ENCODE results near the gene FBXO10.
A peak's percentile ranks its signal among the peaks of the same experiment; 100 is the strongest.

FBXO10 gene

GRCh38 chr9:37551888-37552287 is 24.3 kb downstream of the FBXO10 start:
- ChIA-PET POLR2A (no interaction called here), CTCF (no interaction called here)
- H3K4me1 ChIP-seq (ENCODE audit: control extremely low read depth in 1 of 4, control insufficient read depth in 4 of 4, insufficient read depth in 4 of 4, low read length in 3 of 4) = no peaks in the 10 kb centered on the region
- H3K27me3 ChIP-seq (replicated peaks in 2 of 5; ENCODE audit: control insufficient read depth in 4 of 5, insufficient read depth in 5 of 5, low read length in 4 of 5) = no peaks in the 10 kb centered on the region
- H3K27ac ChIP-seq (ENCODE audit: insufficient read depth in 1 of 2, low read depth in 1 of 2, low read length in 2 of 2, poor library complexity in 1 of 2, severe bottlenecking in 2 of 2) = no peak overlapping the region
- no peaks in the 10 kb centered on the region for H3K36me3 ChIP-seq (ENCODE audit: control insufficient read depth in 4 of 4, insufficient read depth in 4 of 4, low read length in 3 of 4)
- WGBS (ENCODE audit: insufficient coverage) = 86% methylated on average over 2 of the region's 2 CpGs
- no peak overlapping the region for H3K4me3 ChIP-seq (ENCODE audit: control insufficient read depth in 1 of 7, extremely low read depth in 1 of 7, insufficient read depth in 4 of 7, low read depth in 2 of 7, low read length in 6 of 7)
- DNase-seq = no peak
- no peaks in the 10 kb centered on the region for H3K9me3 ChIP-seq (ENCODE audit: control extremely low read depth in 1 of 5, control insufficient read depth in 4 of 5, insufficient read depth in 2 of 5, low read depth in 1 of 5, low read length in 4 of 5)

- Histone ChIP-seq H3K36me3 (ENCODE audit: control insufficient read depth in 4 of 4, insufficient read depth in 4 of 4, low read length in 3 of 4) (no peaks in the 10 kb centered on the region), H3K4me3 (ENCODE audit: control insufficient read depth in 1 of 7, extremely low read depth in 1 of 7, insufficient read depth in 4 of 7, low read depth in 2 of 7, low read length in 6 of 7) (no peak overlapping the region), H3K9me3 (ENCODE audit: control extremely low read depth in 1 of 5, control insufficient read depth in 4 of 5, insufficient read depth in 2 of 5, low read depth in 1 of 5, low read length in 4 of 5) (no peaks in the 10 kb centered on the region), H3K27ac (ENCODE audit: insufficient read depth in 1 of 2, low read depth in 1 of 2, low read length in 2 of 2, poor library complexity in 1 of 2, severe bottlenecking in 2 of 2) (no peak overlapping the region), H3K4me1 (ENCODE audit: control extremely low read depth in 1 of 4, control insufficient read depth in 4 of 4, insufficient read depth in 4 of 4, low read length in 3 of 4) (no peaks in the 10 kb centered on the region), H3K27me3 (replicated peaks in 2 of 5; ENCODE audit: control insufficient read depth in 4 of 5, insufficient read depth in 5 of 5, low read length in 4 of 5) (no peaks in the 10 kb centered on the region)
- WGBS (ENCODE audit: insufficient coverage) = 100% methylated on average over 3 of the region's 3 CpGs
- ChIA-PET POLR2A (no interaction called here), CTCF (no interaction called here)
- DNase-seq = no peak
These were observed 24.7 kb downstream of the FBXO10 start for GRCh38 chr9:37551468-37551867.

GRCh38 chr9:37550781-37551180 is 25.4 kb downstream of the FBXO10 start:
- H3K9me3 ChIP-seq (ENCODE audit: control extremely low read depth in 1 of 5, control insufficient read depth in 4 of 5, insufficient read depth in 2 of 5, low read depth in 1 of 5, low read length in 4 of 5) = no peaks in the 10 kb centered on the region
- 100% methylated on average over 1 of the region's 1 CpG for WGBS (ENCODE audit: insufficient coverage)
- ChIA-PET POLR2A (no interaction called here), CTCF (no interaction called here)
- H3K27ac ChIP-seq (ENCODE audit: insufficient read depth in 1 of 2, low read depth in 1 of 2, low read length in 2 of 2, poor library complexity in 1 of 2, severe bottlenecking in 2 of 2) = no peak overlapping the region
- no peak for DNase-seq
- H3K4me3 ChIP-seq (ENCODE audit: control insufficient read depth in 1 of 7, extremely low read depth in 1 of 7, insufficient read depth in 4 of 7, low read depth in 2 of 7, low read length in 6 of 7) = no peak overlapping the region
- no peaks in the 10 kb centered on the region for H3K27me3 ChIP-seq (replicated peaks in 2 of 5; ENCODE audit: control insufficient read depth in 4 of 5, insufficient read depth in 5 of 5, low read length in 4 of 5)
- H3K36me3 ChIP-seq (ENCODE audit: control insufficient read depth in 4 of 4, insufficient read depth in 4 of 4, low read length in 3 of 4) = no peaks in the 10 kb centered on the region
- H3K4me1 ChIP-seq (ENCODE audit: control extremely low read depth in 1 of 4, control insufficient read depth in 4 of 4, insufficient read depth in 4 of 4, low read length in 3 of 4) = no peaks in the 10 kb centered on the region

GRCh38 chr9:37549527-37549926 is 26.7 kb downstream of the FBXO10 start:
- no peak overlapping the region for H3K4me3 ChIP-seq (ENCODE audit: control insufficient read depth in 1 of 7, extremely low read depth in 1 of 7, insufficient read depth in 4 of 7, low read depth in 2 of 7, low read length in 6 of 7)
- H3K4me1 ChIP-seq (ENCODE audit: control extremely low read depth in 1 of 4, control insufficient read depth in 4 of 4, insufficient read depth in 4 of 4, low read length in 3 of 4) = no peaks in the 10 kb centered on the region
- H3K27ac ChIP-seq (ENCODE audit: insufficient read depth in 1 of 2, low read depth in 1 of 2, low read length in 2 of 2, poor library complexity in 1 of 2, severe bottlenecking in 2 of 2) = no peak overlapping the region
- no peaks in the 10 kb centered on the region for H3K36me3 ChIP-seq (ENCODE audit: control insufficient read depth in 4 of 4, insufficient read depth in 4 of 4, low read length in 3 of 4)
- H3K27me3 ChIP-seq (replicated peaks in 2 of 5; ENCODE audit: control insufficient read depth in 4 of 5, insufficient read depth in 5 of 5, low read length in 4 of 5) = no peaks in the 10 kb centered on the region
- peak in 1 of 3 donors; percentile 3 for DNase-seq
- H3K9me3 ChIP-seq (ENCODE audit: control extremely low read depth in 1 of 5, control insufficient read depth in 4 of 5, insufficient read depth in 2 of 5, low read depth in 1 of 5, low read length in 4 of 5) = no peaks in the 10 kb centered on the region
- ChIA-PET CTCF (interaction anchor here (1.2 kb wide), 1 partner anchor 8 kb away, joined by 4 read pairs; no protein-coding TSS in a partner anchor), POLR2A (no interaction called here)

- POLR2A ChIA-PET = no interaction called here
These were observed 28.8 kb downstream of the FBXO10 start for GRCh38 chr9:37547328-37547878.

GRCh38 chr9:37543468-37543867 is 32.7 kb downstream of the FBXO10 start:
- WGBS (ENCODE audit: insufficient coverage) = 100% methylated on average over 1 of the region's 1 CpG
- no peaks in the 10 kb centered on the region for H3K27me3 ChIP-seq (replicated peaks in 2 of 5; ENCODE audit: control insufficient read depth in 4 of 5, insufficient read depth in 5 of 5, low read length in 4 of 5)
- peaks cover 0 to 5% (median 1%) of the 10 kb centered on the region in 4 experiments for H3K36me3 ChIP-seq (ENCODE audit: control insufficient read depth in 4 of 4, insufficient read depth in 4 of 4, low read length in 3 of 4)
- ChIA-PET CTCF (no interaction called here), POLR2A (no interaction called here)
- H3K9me3 ChIP-seq (ENCODE audit: control extremely low read depth in 1 of 5, control insufficient read depth in 4 of 5, insufficient read depth in 2 of 5, low read depth in 1 of 5, low read length in 4 of 5) = no peaks in the 10 kb centered on the region
- no peaks in the 10 kb centered on the region for H3K4me1 ChIP-seq (ENCODE audit: control extremely low read depth in 1 of 4, control insufficient read depth in 4 of 4, insufficient read depth in 4 of 4, low read length in 3 of 4)
- H3K27ac ChIP-seq (ENCODE audit: insufficient read depth in 1 of 2, low read depth in 1 of 2, low read length in 2 of 2, poor library complexity in 1 of 2, severe bottlenecking in 2 of 2) = no peak overlapping the region
- no peak overlapping the region for H3K4me3 ChIP-seq (ENCODE audit: control insufficient read depth in 1 of 7, extremely low read depth in 1 of 7, insufficient read depth in 4 of 7, low read depth in 2 of 7, low read length in 6 of 7)
- DNase-seq = no peak

More at GRCh38 chr9:37547328-37547878, 28.8 kb downstream of the FBXO10 start:
- H3K36me3 ChIP-seq (ENCODE audit: control insufficient read depth in 4 of 4, insufficient read depth in 4 of 4, low read length in 3 of 4) = no peaks in the 10 kb centered on the region
- no peak overlapping the region for H3K27ac ChIP-seq (ENCODE audit: insufficient read depth in 1 of 2, low read depth in 1 of 2, low read length in 2 of 2, poor library complexity in 1 of 2, severe bottlenecking in 2 of 2)
- H3K9me3 ChIP-seq (ENCODE audit: control extremely low read depth in 1 of 5, control insufficient read depth in 4 of 5, insufficient read depth in 2 of 5, low read depth in 1 of 5, low read length in 4 of 5) = no peaks in the 10 kb centered on the region
- H3K27me3 ChIP-seq (replicated peaks in 2 of 5; ENCODE audit: control insufficient read depth in 4 of 5, insufficient read depth in 5 of 5, low read length in 4 of 5) = no peaks in the 10 kb centered on the region
- H3K4me1 ChIP-seq (ENCODE audit: control extremely low read depth in 1 of 4, control insufficient read depth in 4 of 4, insufficient read depth in 4 of 4, low read length in 3 of 4) = no peaks in the 10 kb centered on the region
- DNase-seq = no peak
- no peak overlapping the region for H3K4me3 ChIP-seq (ENCODE audit: control insufficient read depth in 1 of 7, extremely low read depth in 1 of 7, insufficient read depth in 4 of 7, low read depth in 2 of 7, low read length in 6 of 7)
- CTCF ChIA-PET = no interaction called here
- 91% methylated on average over 4 of the region's 5 CpGs for WGBS (ENCODE audit: insufficient coverage)

GRCh38 chr9:37542895-37543294 is 33.3 kb downstream of the FBXO10 start:
- Histone ChIP-seq H3K36me3 (ENCODE audit: control insufficient read depth in 4 of 4, insufficient read depth in 4 of 4, low read length in 3 of 4) (peaks cover 0 to 5% (median 1%) of the 10 kb centered on the region in 4 experiments), H3K4me3 (ENCODE audit: control insufficient read depth in 1 of 7, extremely low read depth in 1 of 7, insufficient read depth in 4 of 7, low read depth in 2 of 7, low read length in 6 of 7) (no peak overlapping the region)

More at GRCh38 chr9:37542895-37543294, 33.3 kb downstream of the FBXO10 start:
- no peaks in the 10 kb centered on the region for H3K4me1 ChIP-seq (ENCODE audit: control extremely low read depth in 1 of 4, control insufficient read depth in 4 of 4, insufficient read depth in 4 of 4, low read length in 3 of 4)
- no peak overlapping the region for H3K27ac ChIP-seq (ENCODE audit: insufficient read depth in 1 of 2, low read depth in 1 of 2, low read length in 2 of 2, poor library complexity in 1 of 2, severe bottlenecking in 2 of 2)
- POLR2A ChIA-PET = no interaction called here
- DNase-seq = no peak
- CTCF ChIA-PET = interaction anchor here (0.6 kb wide), 1 partner anchor 129 kb away, joined by 3 read pairs; no protein-coding TSS in a partner anchor
- no CpG with 5 or more reads among the region's 1 CpG for WGBS (ENCODE audit: insufficient coverage)
- H3K27me3 ChIP-seq (replicated peaks in 2 of 5; ENCODE audit: control insufficient read depth in 4 of 5, insufficient read depth in 5 of 5, low read length in 4 of 5) = no peaks in the 10 kb centered on the region
- no peaks in the 10 kb centered on the region for H3K9me3 ChIP-seq (ENCODE audit: control extremely low read depth in 1 of 5, control insufficient read depth in 4 of 5, insufficient read depth in 2 of 5, low read depth in 1 of 5, low read length in 4 of 5)

Data from common myeloid progenitor, CD34-positive (primary cell).